DOHH2 (cell line): ENCODE measurements around the gene SP7.
"Not testable (repeated sequence)": the region's sequence is repeated elsewhere in the genome, so short reads cannot be mapped to it uniquely, and the experiment has no call there.

Experiments used
- H3F3A ChIP-seq: fragments of 200-600 bp; sonication (generic), shearing (Covaris generic); 2 replicates; pipeline ENCODE4 v1.6.0; 2016; ENCODE audit warnings: antibody characterized with exemption, mild to moderate bottlenecking; ENCODE audit not compliant: control insufficient read depth, insufficient read depth
- H3K27ac ChIP-seq: fragments of 200-600 bp; sonication (generic); 2 replicates; pipeline ENCODE4 v1.5.1; 2014; ENCODE audit warnings: low read depth, mild to moderate bottlenecking, low read length, moderate library complexity
- H3K27me3 ChIP-seq: fragments of 200-600 bp; sonication (generic); 2 replicates; pipeline ENCODE4 v1.6.1; 2014; ENCODE audit warnings: mild to moderate bottlenecking, low read length, mixed read lengths; ENCODE audit not compliant: control insufficient read depth
- H3K36me3 ChIP-seq: fragments of 200-600 bp; sonication (generic); 2 replicates; pipeline ENCODE4 v1.6.1; 2014; ENCODE audit warnings: mild to moderate bottlenecking, low read length, moderate library complexity, mixed read lengths; ENCODE audit not compliant: control insufficient read depth
- H3K4me1 ChIP-seq: fragments of 200-600 bp; sonication (generic); 2 replicates; pipeline ENCODE4 v1.6.1; 2014; ENCODE audit warnings: mild to moderate bottlenecking, low read length, mixed read lengths; ENCODE audit not compliant: control insufficient read depth
- H3K4me2 ChIP-seq: fragments of 200-600 bp; sonication (generic); 2 replicates; pipeline ENCODE4 v1.6.0; 2014; ENCODE audit warnings: mild to moderate bottlenecking, low read length, moderate library complexity
- H3K4me3 ChIP-seq: fragments of 200-600 bp; sonication (generic); 2 replicates; pipeline ENCODE4 v1.5.1; 2014; ENCODE audit warnings: mild to moderate bottlenecking, low read length, mixed read lengths
- H3K79me2 ChIP-seq: fragments of 200-600 bp; sonication (generic); 2 replicates; pipeline ENCODE4 v1.6.1; 2014; ENCODE audit warnings: mild to moderate bottlenecking, low read length, mixed read lengths; ENCODE audit not compliant: control insufficient read depth
- H3K9me2 ChIP-seq: fragments of 200-600 bp; sonication (generic); replicated peaks from 2 replicates; pipeline ENCODE4 v1.6.1; 2014; ENCODE audit warnings: mild to moderate bottlenecking, low read length, mixed read lengths; ENCODE audit not compliant: control insufficient read depth
- H3K9me3 ChIP-seq: fragments of 200-600 bp; sonication (generic); 2 replicates; pipeline ENCODE4 v1.6.1; 2014; ENCODE audit warnings: antibody characterized with exemption, low read length, mixed read lengths; ENCODE audit not compliant: control insufficient read depth, insufficient read depth
- H4K20me1 ChIP-seq: fragments of 200-600 bp; sonication (generic); 2 replicates; pipeline ENCODE4 v1.6.0; 2014; ENCODE audit warnings: low read depth, mild to moderate bottlenecking, antibody characterized with exemption, low read length, moderate library complexity; ENCODE audit not compliant: control insufficient read depth, insufficient read depth
- CTCF ChIP-seq: fragments of 200-600 bp; sonication (generic); IDR thresholded peaks from one replicate; pipeline ENCODE4 v1.5.1; 2014; ENCODE audit warnings: antibody characterized with exemption, mild to moderate bottlenecking, low read depth, low read length; ENCODE audit not compliant: poor library complexity, severe bottlenecking
- EZH2phosphoT487 ChIP-seq: fragments of 200-600 bp; sonication (generic); IDR thresholded peaks from 2 replicates; pipeline ENCODE4 v1.6.1; 2017; ENCODE audit warnings: borderline replicate concordance, mild to moderate bottlenecking, antibody characterized with exemption, low read length, moderate library complexity, mixed read lengths

Gene SP7

GRCh38 chr12:53298164-53298563 lies 38.0 kb downstream of the SP7 start:
- Histone ChIP-seq H3K4me1 (peaks cover 42% of the 10 kb centered on the region), H3K9me2 (no peaks in the 10 kb centered on the region), H3F3A (peaks cover 20% of the 10 kb centered on the region), H3K27ac (no peak overlapping the region), H3K36me3 (peaks cover 71% of the 10 kb centered on the region), H3K27me3 (no peaks in the 10 kb centered on the region), H3K79me2 (peaks cover 50% of the 10 kb centered on the region), H3K4me2 (no peak overlapping the region), H3K9me3 (no peaks in the 10 kb centered on the region), H4K20me1 (no peaks in the 10 kb centered on the region), H3K4me3 (no peak overlapping the region)
- TF ChIP-seq CTCF, result no peak
- TF ChIP-seq EZH2phosphoT487, result no peak

GRCh38 chr12:53297106-53297505 lies 39.0 kb downstream of the SP7 start:
- not testable (repeated sequence) for H3K9me2 ChIP-seq, H4K20me1 ChIP-seq, H3K27ac ChIP-seq, H3K4me2 ChIP-seq, H3K4me3 ChIP-seq, H3K9me3 ChIP-seq, H3K27me3 ChIP-seq
- peaks cover 21% of the 10 kb centered on the region for H3F3A ChIP-seq
- H3K36me3 ChIP-seq, result peaks cover 72% of the 10 kb centered on the region
- H3K4me1 ChIP-seq, result peaks cover 40% of the 10 kb centered on the region
- peaks cover 43% of the 10 kb centered on the region for H3K79me2 ChIP-seq

- H3K9me3 ChIP-seq, result no peaks in the 10 kb centered on the region
- peaks cover 19% of the 10 kb centered on the region for H3F3A ChIP-seq
- peak overlapping the region; percentile 97 for H3K4me3 ChIP-seq
- no peaks in the 10 kb centered on the region for H3K9me2 ChIP-seq
- peaks cover 36% of the 10 kb centered on the region for H3K79me2 ChIP-seq
- peak overlapping the region; percentile 12 for H3K27ac ChIP-seq
- no peaks in the 10 kb centered on the region for H3K27me3 ChIP-seq
- H3K36me3 ChIP-seq, result peaks cover 71% of the 10 kb centered on the region
- H3K4me1 ChIP-seq, result peaks cover 37% of the 10 kb centered on the region
- peak overlapping the region; percentile 78 for H3K4me2 ChIP-seq
- no peak for TF ChIP-seq CTCF
- TF ChIP-seq EZH2phosphoT487, result no peak
- no peaks in the 10 kb centered on the region for H4K20me1 ChIP-seq
Observed at GRCh38 chr12:53295891-53296219, 40.3 kb downstream of the SP7 start.

GRCh38 chr12:53295070-53295890 lies 40.9 kb downstream of the SP7 start, which contains the start of gene PFDN5:
PFDN5 (plus strand) TSS chr12:53295542; CDS start chr12:53295568, 26 bp downstream.
- peaks cover 32% of the 10 kb centered on the region for H3K79me2 ChIP-seq
- no peaks in the 10 kb centered on the region for H4K20me1 ChIP-seq
- H3K27ac ChIP-seq, result peak within 1 kb of the TSS; percentile 53
- H3K4me2 ChIP-seq, result peak within 1 kb of the TSS; percentile 78
- H3K36me3 ChIP-seq, result peaks cover 74% of the 10 kb centered on the region
- H3K9me3 ChIP-seq, result no peaks in the 10 kb centered on the region
- peaks cover 32% of the 10 kb centered on the region for H3K4me1 ChIP-seq
- no peaks in the 10 kb centered on the region for H3K9me2 ChIP-seq
- TF ChIP-seq CTCF, result no peak
- no peak for TF ChIP-seq EZH2phosphoT487
- H3K4me3 ChIP-seq, result peak within 1 kb of the TSS; percentile 97
- no peaks in the 10 kb centered on the region for H3K27me3 ChIP-seq
- peaks cover 19% of the 10 kb centered on the region for H3F3A ChIP-seq
